H1 (cell line): ENCODE data around the gene SRP14. TPM values are rescaled to one million over a fixed set of nuclear protein-coding genes. Genes with fewer than 3 reads are reported as not detected.

Experiments
- CTCF ChIA-PET: fragments of 300-600 bp; sonication (Branson Sonifier 250); formaldehyde crosslinking; loops from one replicate; lab custom pipeline; 2021; ENCODE audit not compliant: partially characterized antibody; lab: Charles Lee
- POLR2A ChIA-PET: fragments of 300-600 bp; sonication (Branson Sonifier 250); formaldehyde crosslinking; loops from one replicate; lab custom pipeline; 2021; ENCODE audit warnings: inconsistent platforms; ENCODE audit not compliant: partially characterized antibody; lab: Charles Lee
- DNase-seq, 2 experiments: peaks; one replicate each; pipeline versions ENCODE4 v3.0.0 to v3.0.0-alpha.2; 2010 to 2022; ENCODE audit warnings: low spot score in 2 of 2, low read depth in 1 of 2, mixed read lengths in 1 of 2
- FAIRE-seq: peaks from 2 replicates; lab custom pipeline; 2011; peaks lifted over from hg19 to GRCh38; lab: Jason Lieb, UNC
- H2AFZ ChIP-seq: 2 replicates; pipeline ENCODE4 v1.8.1; 2012; ENCODE audit warnings: low read length, inconsistent platforms
- H2AK5ac ChIP-seq: 2 replicates; pipeline ENCODE4 v1.6.1; 2013; ENCODE audit warnings: low read depth, low read length
- H2BK120ac ChIP-seq: replicated peaks from 2 replicates; pipeline ENCODE3; 2013; ENCODE audit warnings: low read depth, low read length, inconsistent platforms
- H2BK12ac ChIP-seq: 2 replicates; pipeline ENCODE4 v1.6.1; 2013; ENCODE audit warnings: low read depth, low read length
- H2BK15ac ChIP-seq: 2 replicates; pipeline ENCODE4 v1.6.1; 2013; ENCODE audit warnings: low read length
- H2BK20ac ChIP-seq: 2 replicates; pipeline ENCODE4 v1.6.1; 2013; ENCODE audit warnings: low read length
- H2BK5ac ChIP-seq: 2 replicates; pipeline ENCODE4 v1.6.1; 2013; ENCODE audit warnings: low read depth, low read length
- H3K14ac ChIP-seq: 2 replicates; pipeline ENCODE4 v1.6.1; 2013; ENCODE audit warnings: inconsistent platforms; ENCODE audit not compliant: insufficient read length
- H3K18ac ChIP-seq: 2 replicates; pipeline ENCODE4 v1.6.1; 2013; ENCODE audit warnings: low read length; ENCODE audit errors: extremely low read depth
- H3K23ac ChIP-seq: 2 replicates; pipeline ENCODE4 v1.6.1; 2013; ENCODE audit warnings: inconsistent platforms; ENCODE audit not compliant: insufficient read length
- H3K23me2 ChIP-seq: 2 replicates; pipeline ENCODE4 v1.6.1; 2013; ENCODE audit warnings: low read depth, low read length
- H3K27ac ChIP-seq: 2 replicates; pipeline ENCODE4 v1.6.1; 2011; ENCODE audit warnings: low read depth, low read length, inconsistent platforms
- H3K27me3 ChIP-seq, 4 experiments: replicated peaks in 1 of 4; 1 replicate in 1 of 4; 2 replicates in 3 of 4; pipeline versions ENCODE4 v1.6.1 to v1.8.1; 2011 to 2013; ENCODE audit warnings: low read length in 3 of 4, mild to moderate bottlenecking in 3 of 4, inconsistent platforms in 2 of 4, mixed read lengths in 2 of 4, moderate library complexity in 1 of 4; ENCODE audit not compliant: control insufficient read depth in 3 of 4, insufficient read depth in 3 of 4; ENCODE audit errors: extremely low read depth in 1 of 4
- H3K36me3 ChIP-seq, 4 experiments: 2 replicates each; pipeline versions ENCODE4 v1.6.1 to v1.8.1; 2011 to 2013; ENCODE audit warnings: mild to moderate bottlenecking in 4 of 4, low read length in 3 of 4, moderate library complexity in 2 of 4, control low read depth in 1 of 4, inconsistent platforms in 1 of 4; ENCODE audit not compliant: insufficient read depth in 4 of 4, control insufficient read depth in 2 of 4
- H3K4ac ChIP-seq: replicated peaks from 2 replicates; pipeline ENCODE3; 2013; ENCODE audit warnings: low read length, low read depth, mixed read lengths, inconsistent platforms; ENCODE audit not compliant: insufficient read length
- H3K4me1 ChIP-seq, 4 experiments: replicated peaks in 1 of 4; 1 replicate in 1 of 4; 2 replicates in 3 of 4; pipeline versions ENCODE4 v1.6.1 to v1.8.1; 2011 to 2013; ENCODE audit warnings: low read length in 3 of 4, inconsistent platforms in 2 of 4, mixed read lengths in 1 of 4; ENCODE audit not compliant: insufficient read depth in 4 of 4, control insufficient read depth in 3 of 4
- H3K4me2 ChIP-seq, 2 experiments: 2 replicates each; pipeline versions ENCODE4 v1.6.1 to v1.8.1; 2011 to 2013; ENCODE audit warnings: low read depth in 2 of 2, low read length in 2 of 2, control low read depth in 1 of 2, inconsistent platforms in 1 of 2, mild to moderate bottlenecking in 1 of 2; ENCODE audit not compliant: insufficient read depth in 1 of 2
- H3K4me3 ChIP-seq, 4 experiments: fragments of 200-600, 300-600 bp in 1 of 4; sonication (generic), shearing (Covaris generic), sonication (Bioruptor Twin) in 1 of 4; 2 replicates each; pipeline versions ENCODE4 v1.5.1 to v1.8.1; 2011 to 2016; ENCODE audit warnings: low read length in 4 of 4, low read depth in 3 of 4, control low read depth in 2 of 4, inconsistent platforms in 2 of 4, mild to moderate bottlenecking in 2 of 4, mixed read lengths in 1 of 4, moderate library complexity in 1 of 4; ENCODE audit not compliant: insufficient read depth in 2 of 4; ENCODE audit errors: extremely low read depth in 1 of 4
- H3K56ac ChIP-seq: replicated peaks from 2 replicates; pipeline ENCODE3; 2013; ENCODE audit warnings: low read depth, mild to moderate bottlenecking, mixed read lengths, low read length, inconsistent platforms; ENCODE audit not compliant: insufficient read length
- H3K79me1 ChIP-seq: 2 replicates; pipeline ENCODE4 v1.6.1; 2013; ENCODE audit warnings: low read depth, low read length, control low read depth
- H3K79me2 ChIP-seq, 2 experiments: 2 replicates each; pipeline versions ENCODE4 v1.6.1 to v1.8.1; 2012 to 2013; ENCODE audit warnings: low read length in 2 of 2, mild to moderate bottlenecking in 2 of 2, inconsistent platforms in 1 of 2; ENCODE audit not compliant: insufficient read depth in 2 of 2, control insufficient read depth in 1 of 2
- H3K9ac ChIP-seq, 4 experiments: replicated peaks in 1 of 4; 1 replicate in 1 of 4; 2 replicates in 3 of 4; pipeline versions ENCODE4 v1.6.1 to v1.8.1; 2011 to 2013; ENCODE audit warnings: low read depth in 3 of 4, low read length in 3 of 4, control low read depth in 2 of 4, mild to moderate bottlenecking in 2 of 4, moderate library complexity in 2 of 4, inconsistent platforms in 1 of 4; ENCODE audit errors: extremely low read depth in 1 of 4
- H3K9me3 ChIP-seq, 2 experiments: 2 replicates each; pipeline versions ENCODE4 v1.6.1 to v1.8.1; 2012 to 2013; ENCODE audit warnings: mild to moderate bottlenecking in 2 of 2, moderate library complexity in 2 of 2, control low read depth in 1 of 2, inconsistent platforms in 1 of 2, low read depth in 1 of 2, low read length in 1 of 2, mixed read lengths in 1 of 2; ENCODE audit not compliant: insufficient read depth in 2 of 2
- H4K20me1 ChIP-seq, 2 experiments: replicated peaks in 1 of 2; 2 replicates each; pipeline versions ENCODE3 to v1.8.1; 2011 to 2013; ENCODE audit warnings: inconsistent platforms in 2 of 2, low read length in 2 of 2, mild to moderate bottlenecking in 1 of 2; ENCODE audit not compliant: insufficient read depth in 2 of 2, control insufficient read depth in 1 of 2
- H4K5ac ChIP-seq: 2 replicates; pipeline ENCODE4 v1.6.1; 2013; ENCODE audit warnings: low read length, low read depth, mixed read lengths, inconsistent platforms; ENCODE audit not compliant: insufficient read length
- H4K8ac ChIP-seq: 2 replicates; pipeline ENCODE4 v1.8.0; 2013; ENCODE audit warnings: mild to moderate bottlenecking, moderate library complexity, low read length, inconsistent platforms; ENCODE audit not compliant: insufficient read depth; ENCODE audit errors: extremely low read depth
- H4K91ac ChIP-seq: replicated peaks from 2 replicates; pipeline ENCODE3; 2013; ENCODE audit warnings: low read length, mixed read lengths, inconsistent platforms; ENCODE audit not compliant: insufficient read length
- BCL11A ChIP-seq, 2 experiments: IDR thresholded peaks; one replicate each; pipeline ENCODE4 v1.6.1; 2011; ENCODE audit warnings: low read depth in 2 of 2, low read length in 2 of 2, mild to moderate bottlenecking in 2 of 2
- BRCA1 ChIP-seq: IDR thresholded peaks from 2 replicates; pipeline ENCODE4 v1.6.1; 2012; ENCODE audit warnings: low read depth, low read length, improper control_type of control experiment
- CEBPB ChIP-seq: IDR thresholded peaks from 2 replicates; pipeline ENCODE4 v1.6.1; 2012; ENCODE audit warnings: low read depth, low read length
- CTBP2 ChIP-seq: IDR thresholded peaks from 2 replicates; pipeline ENCODE4 v1.7.0; 2011; ENCODE audit warnings: borderline replicate concordance, mild to moderate bottlenecking, moderate library complexity, mixed read lengths, low read length; ENCODE audit not compliant: insufficient read depth, insufficient read length
- EGR1 ChIP-seq: IDR thresholded peaks from 2 replicates; pipeline ENCODE4 v1.6.1; 2011; ENCODE audit warnings: low read depth, low read length, borderline replicate concordance
- KDM4A ChIP-seq: IDR thresholded peaks from one replicate; pipeline ENCODE4 v1.7.1; 2012; ENCODE audit warnings: low read depth, mild to moderate bottlenecking, moderate library complexity, low read length, inconsistent platforms; ENCODE audit not compliant: severe bottlenecking
- MAFK ChIP-seq: IDR thresholded peaks from 2 replicates; pipeline ENCODE4 v1.6.1; 2012; ENCODE audit warnings: low read depth, mild to moderate bottlenecking, improper control_type of control experiment, low read length
- SP1 ChIP-seq: IDR thresholded peaks from 2 replicates; pipeline ENCODE4 v1.6.1; 2011; ENCODE audit warnings: low read depth, low read length
- SP4 ChIP-seq: IDR thresholded peaks from 2 replicates; pipeline ENCODE4 v1.6.1; 2012; ENCODE audit warnings: low read length, inconsistent platforms
- WGBS, 2 experiments: shearing (Covaris generic) in 1 of 2; methylation state at CpG; one replicate each; pipeline versions ENCODE4 v1.1.6 to v1.1.7; 2013 to 2015; ENCODE audit warnings: low lambda C conversion rate in 2 of 2, mixed read lengths in 2 of 2, inconsistent platforms in 1 of 2, low coverage in 1 of 2, missing lambda C conversion rate in 1 of 2; ENCODE audit not compliant: insufficient replicate concordance in 2 of 2, insufficient coverage in 1 of 2, insufficient read length in 1 of 2; ENCODE audit errors: extremely low coverage in 1 of 2, missing lambda C conversion rate in 1 of 2; 5-methylcytosine and 5-hydroxymethylcytosine counted together
- polyA plus RNA-seq, 7 experiments: library from polyadenylated mRNA; depleted of rRNA in 3 of 7; stranded (reverse) in 5 of 7; unstranded in 2 of 7; fragments of >200 nt in 5 of 7; fragments of 200-250 nt in 2 of 7; gene quantifications; 1 replicate in 5 of 7; 2 replicates in 1 of 7; 4 replicates in 1 of 7; pipeline versions ENCODE4 v1.2.1 to v1.2.3, GENCODE V29; 2011 to 2013; ENCODE audit warnings: missing spikeins in 2 of 7, mixed read lengths in 2 of 7
- total RNA-seq: library from RNA; stranded (reverse); fragmentation: NEBNext Ultra II Directional; extraction: Animal tissue kit (Norgen Biotek cat#: 25700); gene quantifications from 2 replicates; pipeline ENCODE4 v1.2.1, GENCODE V29; 2021
- TF ChIP-seq, protein P1 (sequence below), 3 experiments: IDR thresholded peaks; 1 replicate in 2 of 3; 2 replicates in 1 of 3; pipeline versions ENCODE4 v1.5.1 to v1.6.1; 2011; ENCODE audit warnings: low read length in 3 of 3, mild to moderate bottlenecking in 3 of 3, inconsistent platforms in 2 of 3, low read depth in 1 of 3, moderate library complexity in 1 of 3; ENCODE audit not compliant: insufficient read depth in 1 of 3; ENCODE audit errors: control extremely low read depth in 1 of 3
- TF ChIP-seq, protein P2 (sequence below): IDR thresholded peaks from 2 replicates; pipeline ENCODE4 v1.6.1; 2012; ENCODE audit warnings: inconsistent platforms

The SRP14 gene
- total and polyA plus RNA-seq, 2 of the 8 experiments (the other 6 are each of a cell fraction or from before 2014, with no cell fraction given), result 186 to 223 TPM

DNA sequence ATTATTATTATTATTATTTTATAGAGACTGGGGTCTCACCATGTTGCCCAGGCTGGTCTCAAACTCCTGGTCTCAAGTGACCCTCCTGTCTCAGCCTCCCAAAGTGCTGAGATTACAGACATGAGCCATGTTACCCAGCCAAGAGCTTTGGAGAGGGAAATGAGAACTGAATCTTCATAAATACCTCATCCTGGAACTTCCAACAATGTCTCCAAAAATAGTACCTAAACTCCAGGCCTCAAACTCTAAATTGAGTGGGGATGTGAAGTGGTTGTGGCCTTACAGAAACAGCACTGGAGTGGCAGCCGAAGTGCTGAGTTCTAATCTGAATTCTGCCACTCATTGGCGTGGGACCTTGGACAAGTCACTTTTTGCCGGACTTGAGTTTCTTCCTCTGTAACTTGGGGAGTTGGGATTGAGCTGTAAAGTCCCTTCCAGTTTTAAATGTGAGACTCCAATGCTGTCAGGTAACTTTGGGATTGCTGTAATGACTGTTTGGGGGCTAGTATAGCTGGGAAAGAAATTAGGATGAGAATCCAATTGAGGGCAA lies 10.0 kb upstream of the SRP14 start:
- Histone ChIP-seq H3K27me3 (no peaks in the 10 kb centered on the region), H3K9ac (no peak overlapping the region), H2BK120ac (no peak overlapping the region), H3K27ac (no peak overlapping the region), H3K23ac (no peak overlapping the region), H4K91ac (no peak overlapping the region), H3K4ac (no peak overlapping the region), H4K20me1 (peaks cover 0 to 7% of the 10 kb centered on the region in 2 experiments), H3K36me3 (no peaks in the 10 kb centered on the region), H3K4me1 (peaks cover 5 to 24% (median 10%) of the 10 kb centered on the region in 4 experiments), H2BK12ac (no peak overlapping the region), H3K23me2 (peaks cover 6% of the 10 kb centered on the region; the same call in 1 of the 2 replicates), H3K4me2 (no peak overlapping the region), H4K5ac (no peak overlapping the region), H3K79me1 (no peaks in the 10 kb centered on the region), H3K9me3 (no peaks in the 10 kb centered on the region), H3K18ac (no peak overlapping the region), H2BK20ac (no peak overlapping the region), H2BK15ac (no peak overlapping the region), H2BK5ac (no peak overlapping the region), H3K4me3 (no peak overlapping the region), H3K79me2 (no peaks in the 10 kb centered on the region), H2AK5ac (no peak overlapping the region), H2AFZ (no peak overlapping the region), H3K14ac (no peak overlapping the region), H4K8ac (no peak overlapping the region), H3K56ac (no peak overlapping the region)
- POLR2A ChIA-PET, result interaction anchor here (0.7 to 3.1 kb wide), 5 partner anchors 13 to 230 kb away, joined by 3 to 17 read pairs (median 4); no protein-coding TSS in a partner anchor
- DNase-seq (no peak), FAIRE-seq (no peak)
- CTCF ChIA-PET, result interaction anchor here (0.8 to 21.9 kb wide), 11 partner anchors 11 to 231 kb away, joined by 3 to 406 read pairs (median 5); partner anchors contain the start of gene BMF
- WGBS, 2 experiments, result 92% methylated on average over 3 of the region's 3 CpGs; no CpG with 5 or more reads in 1 of the 2 experiments
- no peak for TF ChIP-seq BCL11A (IDR thresholded peaks at IDR 0.05; ENCODE audit: low read depth in 2 of 2, low read length in 2 of 2)
- TF ChIP-seq MAFK, result no peak
- no peak for TF ChIP-seq SP1
- TF ChIP-seq KDM4A, result no peak
- no peak for TF ChIP-seq EGR1
- TF ChIP-seq CEBPB, result no peak
- TF ChIP-seq CTBP2, result no peak
- TF ChIP-seq, protein P1, sequence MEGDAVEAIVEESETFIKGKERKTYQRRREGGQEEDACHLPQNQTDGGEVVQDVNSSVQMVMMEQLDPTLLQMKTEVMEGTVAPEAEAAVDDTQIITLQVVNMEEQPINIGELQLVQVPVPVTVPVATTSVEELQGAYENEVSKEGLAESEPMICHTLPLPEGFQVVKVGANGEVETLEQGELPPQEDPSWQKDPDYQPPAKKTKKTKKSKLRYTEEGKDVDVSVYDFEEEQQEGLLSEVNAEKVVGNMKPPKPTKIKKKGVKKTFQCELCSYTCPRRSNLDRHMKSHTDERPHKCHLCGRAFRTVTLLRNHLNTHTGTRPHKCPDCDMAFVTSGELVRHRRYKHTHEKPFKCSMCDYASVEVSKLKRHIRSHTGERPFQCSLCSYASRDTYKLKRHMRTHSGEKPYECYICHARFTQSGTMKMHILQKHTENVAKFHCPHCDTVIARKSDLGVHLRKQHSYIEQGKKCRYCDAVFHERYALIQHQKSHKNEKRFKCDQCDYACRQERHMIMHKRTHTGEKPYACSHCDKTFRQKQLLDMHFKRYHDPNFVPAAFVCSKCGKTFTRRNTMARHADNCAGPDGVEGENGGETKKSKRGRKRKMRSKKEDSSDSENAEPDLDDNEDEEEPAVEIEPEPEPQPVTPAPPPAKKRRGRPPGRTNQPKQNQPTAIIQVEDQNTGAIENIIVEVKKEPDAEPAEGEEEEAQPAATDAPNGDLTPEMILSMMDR (IDR thresholded peaks at IDR 0.05; ENCODE audit: control extremely low read depth in 1 of 3, insufficient read depth in 1 of 3, low read depth in 1 of 3, low read length in 3 of 3), result no peak
- TF ChIP-seq SP4, result no peak
- TF ChIP-seq, protein P2, sequence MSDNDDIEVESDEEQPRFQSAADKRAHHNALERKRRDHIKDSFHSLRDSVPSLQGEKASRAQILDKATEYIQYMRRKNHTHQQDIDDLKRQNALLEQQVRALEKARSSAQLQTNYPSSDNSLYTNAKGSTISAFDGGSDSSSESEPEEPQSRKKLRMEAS, result no peak
- no peak for TF ChIP-seq BRCA1
